GM18909 (cell line): ENCODE data around the gene ABCC1.

ENCODE experiments used
- ATAC-seq: cut with Tn5 transposase; IDR thresholded peaks from one replicate; pipeline ENCODE4 v1.9.1; 2021; ENCODE audit warnings: mild to moderate bottlenecking; ENCODE audit not compliant: unreplicated experiment, poor library complexity

Gene ABCC1

GRCh38 chr16:16071631-16072244 lies 122.3 kb downstream of the ABCC1 start:
- ATAC-seq: no peak

GRCh38 chr16:16073001-16073545 lies 123.7 kb downstream of the ABCC1 start:
- no peak for ATAC-seq

GRCh38 chr16:16073891-16074881 lies 124.8 kb downstream of the ABCC1 start:
- no peak for ATAC-seq

- no peak for ATAC-seq
Measured at GRCh38 chr16:16075488-16076422, 126.3 kb downstream of the ABCC1 start.

GRCh38 chr16:16076423-16076813 lies 127.0 kb downstream of the ABCC1 start:
- no peak for ATAC-seq

- ATAC-seq: no peak
Measured at GRCh38 chr16:16080465-16081065, 131.1 kb downstream of the ABCC1 start.

GRCh38 chr16:16081141-16081540 lies 131.7 kb downstream of the ABCC1 start:
- ATAC-seq: no peak

- no peak for ATAC-seq
Measured at GRCh38 chr16:16082255-16082654, 132.8 kb downstream of the ABCC1 start.

GRCh38 chr16:16083421-16084156 lies 134.2 kb downstream of the ABCC1 start:
- no peak for ATAC-seq

- ATAC-seq: no peak
Measured at GRCh38 chr16:16084874-16085273, 135.5 kb downstream of the ABCC1 start.

GRCh38 chr16:16086653-16087446 lies 137.4 kb downstream of the ABCC1 start:
- no peak for ATAC-seq

GRCh38 chr16:16090238-16090637 lies 140.8 kb downstream of the ABCC1 start:
- ATAC-seq: no peak

GRCh38 chr16:16092925-16093627 lies 143.7 kb downstream of the ABCC1 start:
- no peak for ATAC-seq

- ATAC-seq: no peak
Measured at GRCh38 chr16:16093628-16094332, 144.4 kb downstream of the ABCC1 start.

- ATAC-seq: no peak
Measured at GRCh38 chr16:16095646-16096045, 146.2 kb downstream of the ABCC1 start.

GRCh38 chr16:16096121-16096857 lies 146.9 kb downstream of the ABCC1 start:
- no peak for ATAC-seq

- no peak for ATAC-seq
Measured at GRCh38 chr16:16096858-16097213, 147.4 kb downstream of the ABCC1 start.
